LNCAP (cell line): ENCODE results near the gene DCTN4.

Experiments
- TF ChIP-seq, protein P1 (sequence below): fragments of 450-650 bp; IDR thresholded peaks from 2 replicates; pipeline ENCODE4 v1.5.1; 2017; ENCODE audit warnings: mild to moderate bottlenecking

Gene DCTN4

DNA sequence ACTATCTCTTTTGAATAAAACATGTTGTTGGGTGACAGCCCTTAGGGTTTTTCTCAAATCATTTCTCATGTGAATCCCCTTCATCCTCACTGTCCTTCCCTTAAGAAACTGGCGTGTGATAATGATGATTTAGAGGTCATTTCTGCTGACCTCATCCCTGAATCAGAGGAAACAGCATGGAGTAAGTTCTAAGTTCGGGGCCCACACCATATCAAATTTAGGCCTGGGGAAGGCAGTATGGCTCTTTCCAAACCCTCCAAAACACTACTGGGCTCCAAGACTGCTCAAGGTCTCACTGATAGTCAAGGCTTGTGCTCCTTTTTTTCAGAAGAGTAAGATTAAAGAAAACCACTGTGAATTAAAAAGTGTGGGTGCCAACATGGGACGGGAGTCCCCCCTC lies 18.9 kb upstream of the DCTN4 start:
- TF ChIP-seq, protein P1, sequence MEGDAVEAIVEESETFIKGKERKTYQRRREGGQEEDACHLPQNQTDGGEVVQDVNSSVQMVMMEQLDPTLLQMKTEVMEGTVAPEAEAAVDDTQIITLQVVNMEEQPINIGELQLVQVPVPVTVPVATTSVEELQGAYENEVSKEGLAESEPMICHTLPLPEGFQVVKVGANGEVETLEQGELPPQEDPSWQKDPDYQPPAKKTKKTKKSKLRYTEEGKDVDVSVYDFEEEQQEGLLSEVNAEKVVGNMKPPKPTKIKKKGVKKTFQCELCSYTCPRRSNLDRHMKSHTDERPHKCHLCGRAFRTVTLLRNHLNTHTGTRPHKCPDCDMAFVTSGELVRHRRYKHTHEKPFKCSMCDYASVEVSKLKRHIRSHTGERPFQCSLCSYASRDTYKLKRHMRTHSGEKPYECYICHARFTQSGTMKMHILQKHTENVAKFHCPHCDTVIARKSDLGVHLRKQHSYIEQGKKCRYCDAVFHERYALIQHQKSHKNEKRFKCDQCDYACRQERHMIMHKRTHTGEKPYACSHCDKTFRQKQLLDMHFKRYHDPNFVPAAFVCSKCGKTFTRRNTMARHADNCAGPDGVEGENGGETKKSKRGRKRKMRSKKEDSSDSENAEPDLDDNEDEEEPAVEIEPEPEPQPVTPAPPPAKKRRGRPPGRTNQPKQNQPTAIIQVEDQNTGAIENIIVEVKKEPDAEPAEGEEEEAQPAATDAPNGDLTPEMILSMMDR, result no peak

DNA sequence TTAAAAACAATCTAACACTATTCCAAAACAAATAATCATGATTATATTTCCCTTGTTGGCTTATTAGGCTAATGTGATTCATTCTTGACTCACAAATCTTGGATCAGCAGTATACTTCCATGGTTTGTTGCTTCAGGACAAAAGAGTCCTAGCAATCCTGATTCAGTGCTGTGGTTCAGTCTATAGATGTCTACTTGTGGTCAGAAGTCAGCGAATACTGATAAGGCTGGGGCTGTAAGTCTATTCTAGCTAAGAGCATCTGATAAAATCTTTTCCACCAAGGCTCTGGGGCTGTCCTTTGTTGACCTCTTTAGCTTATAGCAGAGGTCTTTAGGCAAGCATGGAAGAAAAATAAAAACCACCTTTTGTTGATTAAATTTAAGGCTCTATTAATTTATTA lies 15.3 kb upstream of the DCTN4 start:
- TF ChIP-seq, protein P1, result no peak

DNA sequence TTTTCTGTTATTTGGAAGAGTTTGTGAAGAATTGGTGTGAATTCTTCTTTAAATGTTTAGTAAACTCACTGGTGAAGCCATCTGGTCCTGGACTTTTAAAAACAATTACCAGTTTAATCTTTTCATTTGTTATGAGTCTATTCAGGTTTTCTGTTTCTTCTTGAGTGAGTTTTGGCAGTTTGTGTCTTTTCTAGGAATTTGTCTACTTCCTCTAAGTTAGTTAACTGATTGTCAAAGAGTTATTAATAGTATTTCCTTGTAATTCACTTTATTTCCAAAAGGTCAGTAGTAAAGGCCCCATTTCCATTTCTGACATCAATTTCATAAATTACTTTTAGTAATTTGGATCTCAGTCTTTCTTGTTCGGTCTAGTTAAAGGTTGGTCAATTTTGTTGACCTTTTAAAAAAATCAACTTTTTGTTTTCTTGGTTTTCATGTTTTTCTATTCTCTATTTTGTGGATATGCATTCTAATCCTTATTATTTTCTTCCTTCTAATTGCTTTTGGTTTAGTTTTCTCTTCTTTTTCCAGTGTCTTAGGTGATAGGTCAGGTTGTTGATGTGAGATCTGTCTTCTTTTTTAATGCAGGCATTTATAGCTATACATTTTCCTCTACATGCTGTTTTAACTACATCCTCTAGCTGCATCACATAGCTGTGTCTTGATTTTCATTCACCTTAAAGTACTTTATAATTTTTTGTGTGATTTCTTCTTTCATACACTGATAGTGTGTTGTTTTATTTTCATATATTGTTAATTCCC lies 12.4 kb upstream of the DCTN4 start:
- TF ChIP-seq, protein P1, result no peak

DNA sequence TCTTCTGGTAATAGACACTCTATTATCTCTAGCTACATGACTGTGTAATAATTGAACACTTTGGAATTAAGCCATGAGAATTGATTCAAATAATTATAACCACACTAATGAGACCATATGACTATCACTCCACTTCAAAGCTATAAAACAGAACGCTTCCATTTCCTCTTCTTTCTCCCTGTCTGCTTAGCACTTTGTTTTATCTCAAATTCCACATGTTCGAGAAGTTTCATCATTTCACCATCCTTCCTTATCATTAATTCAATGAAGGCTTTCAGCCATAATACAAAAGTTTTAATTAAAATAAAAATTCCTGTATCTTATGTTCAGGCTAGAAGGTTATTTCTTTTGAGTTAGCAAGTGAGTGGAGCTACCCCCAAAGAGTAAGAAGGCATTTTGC lies 7.4 kb upstream of the DCTN4 start:
- TF ChIP-seq, protein P1, result no peak

DNA sequence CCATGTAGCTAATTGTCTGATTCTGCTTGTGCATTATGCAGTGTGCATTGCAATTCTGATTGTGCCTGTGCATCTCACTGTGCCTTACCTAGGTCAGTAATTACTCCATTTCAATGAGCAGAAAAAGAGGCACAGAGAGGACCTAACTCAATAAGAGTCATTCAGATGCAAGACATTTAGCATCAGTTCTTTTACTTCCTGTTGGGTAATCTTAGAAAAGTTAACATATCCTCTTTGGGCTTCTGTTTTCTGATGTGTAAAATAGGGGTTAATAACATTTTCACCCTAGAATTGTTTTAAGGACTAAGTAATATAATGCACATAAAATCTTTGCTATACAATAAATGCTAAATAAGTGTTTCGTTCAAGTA lies 7.0 kb upstream of the DCTN4 start:
- TF ChIP-seq, protein P1, result no peak

DNA sequence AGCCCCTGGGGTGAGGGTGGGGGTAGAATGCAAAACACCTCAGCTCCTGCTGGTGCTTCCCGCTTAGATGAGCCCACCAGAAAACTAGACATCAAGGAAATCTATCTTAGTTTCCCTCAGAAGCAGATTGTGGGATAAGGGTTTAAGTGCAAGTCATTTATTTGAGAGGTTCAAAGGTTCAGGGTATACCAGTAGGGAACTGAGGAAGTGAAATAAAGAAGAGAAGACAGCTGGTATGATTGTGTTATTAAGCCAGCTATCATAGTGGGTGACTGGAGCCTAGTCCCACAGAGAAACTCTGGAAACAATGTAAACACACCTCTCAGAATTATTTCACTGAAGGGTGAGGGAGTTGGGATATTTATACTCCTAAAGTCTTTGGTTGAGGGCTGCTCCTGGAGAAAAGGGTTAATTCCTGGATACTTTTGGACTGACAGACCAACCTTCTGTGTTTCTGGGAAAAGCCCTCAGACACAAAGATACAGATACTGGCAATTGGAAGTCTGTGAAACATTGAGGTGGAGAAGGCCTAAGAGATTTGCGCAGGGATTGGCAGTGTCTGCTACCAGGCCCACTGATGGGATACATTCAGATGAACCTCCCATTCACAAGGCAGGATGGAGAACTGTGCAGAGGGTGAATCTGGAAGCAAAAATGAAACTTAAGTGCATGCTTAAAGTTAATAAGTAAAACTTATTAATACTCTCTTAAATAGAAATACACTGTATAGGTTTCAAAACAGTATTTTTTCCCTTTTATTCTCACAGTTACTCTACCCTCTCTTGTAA lies 6.4 kb upstream of the DCTN4 start:
- TF ChIP-seq, protein P1, result no peak

DNA sequence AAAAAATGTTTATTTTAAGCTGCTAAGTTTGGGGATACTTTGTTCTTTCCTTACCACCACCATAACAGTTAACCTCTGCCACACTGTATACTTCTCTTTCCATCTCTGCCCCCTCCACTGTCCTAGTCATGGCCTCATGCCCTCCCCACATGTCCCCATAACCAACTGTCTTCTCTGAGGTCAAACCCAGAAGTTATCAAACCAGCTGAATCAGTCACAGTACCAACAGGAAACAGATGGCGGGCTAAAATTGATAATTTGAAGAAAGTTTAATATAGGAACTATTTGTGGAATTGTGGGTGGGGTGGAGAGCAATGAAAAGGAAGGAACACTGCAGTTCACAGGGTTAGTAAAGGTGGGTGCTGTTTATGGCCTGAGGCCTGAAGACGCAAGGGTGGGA lies 5.7 kb upstream of the DCTN4 start:
- TF ChIP-seq, protein P1, result no peak
